Spinal cord (tissue), 10 donors: ENCODE data around the gene ACKR2. TPM values are rescaled to one million over a fixed set of nuclear protein-coding genes. Genes with fewer than 3 reads are reported as not detected.

Experiments used
- DNase-seq, 6 donors: peaks; one replicate each; pipeline versions ENCODE4 v3.0.0 to v3.0.0-alpha.2; 2013 to 2015; ENCODE audit warnings: low spot score in 6 of 6, low read depth in 4 of 6
- H3K27ac ChIP-seq: one replicate; pipeline ENCODE4 v1.5.1; 2013; ENCODE audit warnings: low read depth, low read length, control low read depth
- H3K27me3 ChIP-seq: one replicate; pipeline ENCODE4 v1.6.1; 2013; ENCODE audit warnings: low read length; ENCODE audit not compliant: control insufficient read depth, insufficient read depth
- H3K36me3 ChIP-seq: one replicate; pipeline ENCODE4 v1.6.1; 2013; ENCODE audit warnings: low read length; ENCODE audit not compliant: control insufficient read depth, insufficient read depth
- H3K4me1 ChIP-seq: one replicate; pipeline ENCODE4 v1.6.1; 2013; ENCODE audit warnings: low read length; ENCODE audit not compliant: control insufficient read depth, insufficient read depth
- H3K4me3 ChIP-seq: one replicate; pipeline ENCODE4 v1.5.1; 2013; ENCODE audit warnings: low read depth, low read length, control low read depth
- H3K9me3 ChIP-seq: one replicate; pipeline ENCODE4 v1.6.1; 2013; ENCODE audit warnings: low read length; ENCODE audit not compliant: control insufficient read depth, insufficient read depth
- WGBS: methylation state at CpG from one replicate; pipeline ENCODE4 v1.1.5; 2013; ENCODE audit warnings: missing lambda C conversion rate; ENCODE audit not compliant: insufficient coverage; 5-methylcytosine and 5-hydroxymethylcytosine counted together
- long read RNA-seq, 4 donors: transcript quantifications; one replicate each; lab custom pipeline, GENCODE V29; 2026
- polyA plus RNA-seq, 2 donors: library from polyadenylated mRNA; unstranded; fragments of 120-200 nt; gene quantifications; one replicate each; pipeline ENCODE4 v1.2.1, GENCODE V29; 2013; ENCODE audit not compliant: insufficient read length in 2 of 2
- total RNA-seq, 2 donors: library from RNA; depleted of rRNA in 1 of 2; stranded (reverse); fragments of 120-200 nt in 1 of 2; fragments of >200 nt in 1 of 2; gene quantifications; one replicate each; pipeline versions ENCODE4 v1.2.3 to v1.2.4, GENCODE V29; 2013 to 2014
- donor health status: healthy.

ACKR2 gene, protein sequence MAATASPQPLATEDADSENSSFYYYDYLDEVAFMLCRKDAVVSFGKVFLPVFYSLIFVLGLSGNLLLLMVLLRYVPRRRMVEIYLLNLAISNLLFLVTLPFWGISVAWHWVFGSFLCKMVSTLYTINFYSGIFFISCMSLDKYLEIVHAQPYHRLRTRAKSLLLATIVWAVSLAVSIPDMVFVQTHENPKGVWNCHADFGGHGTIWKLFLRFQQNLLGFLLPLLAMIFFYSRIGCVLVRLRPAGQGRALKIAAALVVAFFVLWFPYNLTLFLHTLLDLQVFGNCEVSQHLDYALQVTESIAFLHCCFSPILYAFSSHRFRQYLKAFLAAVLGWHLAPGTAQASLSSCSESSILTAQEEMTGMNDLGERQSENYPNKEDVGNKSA
- total RNA-seq (1 to 10 TPM; 1.3 to 2.5 TPM), polyA plus RNA-seq (under 1 TPM; 0.65 to 0.98 TPM)
- long read RNA-seq, donor 1: 0 reads
- long read RNA-seq, donor 2: 0 reads
- long read RNA-seq, donor 3: 0 reads
- long read RNA-seq, donor 4: 0 reads

GRCh38 chr3:42809202-42809601 is at the start of gene ACKR2:
Gene ACKR2, plus strand, starts transcription at chr3:42809445. Its CDS starts 55,058 bp downstream, at chr3:42864503.
- Histone ChIP-seq H3K9me3 (no peaks in the 10 kb centered on the region), H3K36me3 (no peaks in the 10 kb centered on the region), H3K27me3 (no peaks in the 10 kb centered on the region), H3K4me1 (peaks cover 7% of the 10 kb centered on the region), H3K27ac (no peak within 1 kb of the TSS), H3K4me3 (no peak within 1 kb of the TSS)
- WGBS: 100% methylated on average over 2 of the region's 5 CpGs
- no peak for DNase-seq

GRCh38 chr3:42762046-42762724 is 47.1 kb upstream of the ACKR2 start:
- no peak overlapping the region for H3K27ac ChIP-seq
- peaks cover 7% of the 10 kb centered on the region for H3K4me1 ChIP-seq
- no peaks in the 10 kb centered on the region for H3K36me3 ChIP-seq
- no peaks in the 10 kb centered on the region for H3K27me3 ChIP-seq
- no peaks in the 10 kb centered on the region for H3K9me3 ChIP-seq
- WGBS: no CpG with 5 or more reads among the region's 6 CpGs
- DNase-seq: no peak
- no peak overlapping the region for H3K4me3 ChIP-seq

- 33% methylated on average over 1 of the region's 2 CpGs for WGBS
These were observed 46.2 kb upstream of the ACKR2 start for GRCh38 chr3:42763021-42763420.

DNA sequence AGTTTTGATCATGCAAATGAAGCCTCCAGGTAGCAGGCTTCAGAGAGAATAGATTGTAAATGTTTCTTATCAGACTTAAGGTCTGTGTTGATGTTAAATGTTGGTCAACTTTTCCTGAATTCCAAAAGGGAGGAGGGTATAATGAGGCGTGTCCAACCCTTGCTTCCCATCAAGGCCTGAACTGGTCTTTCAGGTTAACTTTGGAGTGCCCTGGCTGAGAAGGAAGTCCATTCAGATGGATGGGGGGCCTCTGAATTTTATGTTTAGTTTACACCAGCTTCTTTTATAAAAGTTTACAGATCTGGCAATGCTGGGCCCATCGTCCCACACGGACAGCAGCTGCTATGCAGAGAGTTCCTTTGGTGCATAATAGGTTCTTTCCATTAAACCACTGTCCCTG is 45.1 kb upstream of the ACKR2 start:
- 75% methylated on average over 3 of the region's 3 CpGs for WGBS

More at GRCh38 chr3:42763021-42763420, 46.2 kb upstream of the ACKR2 start:
- Histone ChIP-seq H3K4me3 (no peak overlapping the region), H3K36me3 (no peaks in the 10 kb centered on the region), H3K27ac (no peak overlapping the region), H3K27me3 (no peaks in the 10 kb centered on the region), H3K9me3 (no peaks in the 10 kb centered on the region), H3K4me1 (peaks cover 7% of the 10 kb centered on the region)
- peak in 2 of 6 donors; percentile 58 to 62 for DNase-seq

DNA sequence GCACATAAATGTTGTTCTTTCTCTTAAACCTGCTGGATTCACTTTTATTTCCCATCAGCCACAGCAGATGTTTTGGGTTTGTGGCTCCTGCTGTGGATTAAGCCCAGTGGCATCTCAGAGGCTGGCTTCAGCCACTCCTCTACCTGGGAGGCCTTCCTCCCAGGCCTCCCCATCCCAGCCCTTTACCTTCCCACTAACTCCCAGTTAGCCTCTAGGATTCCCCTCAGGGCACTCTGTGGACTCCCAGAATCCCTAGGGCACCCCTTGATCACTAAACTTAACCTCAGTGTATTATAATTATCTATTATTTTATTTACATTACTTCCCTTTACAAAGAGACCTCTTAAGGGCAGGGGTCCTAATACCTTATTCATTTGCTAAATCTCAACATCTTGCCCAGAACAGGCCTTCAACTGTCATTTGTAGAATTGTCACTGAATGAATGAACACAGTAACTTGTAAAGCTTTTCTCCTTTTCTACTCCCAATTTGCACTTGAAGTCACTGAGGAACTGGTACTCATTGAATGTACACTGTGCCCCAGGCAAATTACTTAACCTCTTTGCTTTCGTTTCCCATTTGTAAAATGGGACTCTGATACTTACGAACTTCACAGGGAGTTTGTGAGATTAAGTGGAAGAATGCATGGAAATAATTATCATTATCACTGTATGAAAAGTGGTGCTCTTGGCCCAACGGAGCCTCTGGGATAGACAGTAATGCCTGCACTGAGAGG is 44.5 kb upstream of the ACKR2 start:
- no peaks in the 10 kb centered on the region for H3K36me3 ChIP-seq
- DNase-seq: peak in 1 of 6 donors; percentile 19
- peaks cover 7% of the 10 kb centered on the region for H3K4me1 ChIP-seq
- no peak overlapping the region for H3K27ac ChIP-seq
- no peak overlapping the region for H3K4me3 ChIP-seq
- no peaks in the 10 kb centered on the region for H3K9me3 ChIP-seq
- H3K27me3 ChIP-seq: no peaks in the 10 kb centered on the region
- WGBS: 82% methylated on average over 1 of the region's 3 CpGs

More for the DNA sequence above, 45.1 kb upstream of the ACKR2 start:
- peaks cover 7% of the 10 kb centered on the region for H3K4me1 ChIP-seq
- no peaks in the 10 kb centered on the region for H3K36me3 ChIP-seq
- DNase-seq: no peak
- H3K9me3 ChIP-seq: no peaks in the 10 kb centered on the region
- no peak overlapping the region for H3K4me3 ChIP-seq
- H3K27me3 ChIP-seq: no peaks in the 10 kb centered on the region
- H3K27ac ChIP-seq: no peak overlapping the region

DNA sequence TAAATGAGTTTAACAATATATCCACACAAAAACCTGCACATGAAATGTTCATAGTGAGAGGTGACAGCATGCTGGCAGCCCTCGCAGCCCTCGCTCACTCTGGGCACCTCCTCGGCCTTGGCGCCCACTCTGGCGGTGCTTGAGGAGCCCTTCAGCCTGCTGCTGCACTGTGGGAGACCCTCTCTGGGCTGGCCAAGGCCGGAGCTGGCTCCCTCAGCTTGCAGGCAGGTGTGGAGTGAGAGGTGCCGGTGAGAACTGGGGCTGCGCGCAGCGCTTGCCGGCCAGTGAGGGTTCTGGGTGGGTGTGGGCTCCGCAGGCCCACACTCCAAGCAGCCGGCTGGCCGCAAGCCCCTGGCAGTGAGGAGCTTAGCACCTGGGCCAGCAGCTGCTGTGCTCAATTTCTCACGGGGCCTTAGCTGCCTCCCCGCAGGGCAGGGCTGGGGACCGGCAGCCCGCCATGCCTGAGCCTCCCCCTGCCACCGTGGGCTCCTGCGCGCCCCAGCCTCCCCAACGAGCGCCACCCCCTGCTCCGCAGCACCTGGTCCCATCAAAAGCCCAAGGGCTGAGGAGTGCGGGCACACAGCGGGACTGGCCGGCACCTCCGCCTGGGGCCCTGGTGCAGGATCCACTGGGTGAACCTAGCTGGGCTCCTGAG is 39.6 kb upstream of the ACKR2 start:
- Histone ChIP-seq H3K9me3 (no peaks in the 10 kb centered on the region), H3K27ac (no peak overlapping the region), H3K27me3 (no peaks in the 10 kb centered on the region), H3K4me1 (peaks cover 6% of the 10 kb centered on the region), H3K36me3 (no peaks in the 10 kb centered on the region), H3K4me3 (no peak overlapping the region)
- no peak for DNase-seq
- WGBS: 95% methylated on average over 27 of the region's 28 CpGs

GRCh38 chr3:42771271-42771670 is 38.0 kb upstream of the ACKR2 start:
- Histone ChIP-seq H3K36me3 (no peaks in the 10 kb centered on the region), H3K9me3 (no peaks in the 10 kb centered on the region), H3K4me3 (no peak overlapping the region), H3K27ac (no peak overlapping the region), H3K4me1 (peaks cover 6% of the 10 kb centered on the region), H3K27me3 (no peaks in the 10 kb centered on the region)
- no CpG with 5 or more reads among the region's 1 CpG for WGBS
- DNase-seq: no peak

- no peaks in the 10 kb centered on the region for H3K9me3 ChIP-seq
- peak; percentile 91 to 98 (median 92) for DNase-seq
- no peaks in the 10 kb centered on the region for H3K36me3 ChIP-seq
- peak within 1 kb of the TSS; percentile 64 for H3K27ac ChIP-seq
- peaks cover 6% of the 10 kb centered on the region for H3K4me1 ChIP-seq
- no peaks in the 10 kb centered on the region for H3K27me3 ChIP-seq
- H3K4me3 ChIP-seq: peak within 1 kb of the TSS; percentile 72
- 2% methylated on average over 61 of the region's 63 CpGs for WGBS
These were observed 36.4 kb upstream of the ACKR2 start, which contains the start of gene CCDC13 for GRCh38 chr3:42772670-42773408. Gene CCDC13, minus strand, starts transcription at chr3:42773253. Its CDS starts 14,908 bp downstream, at chr3:42758345.
